OCI-LY1 (cell line): ENCODE measurements around the gene LRRC34.

Experiments
- CTCF ChIP-seq: fragments of 200-600 bp; sonication (generic), shearing (Covaris generic); IDR thresholded peaks from 2 replicates; pipeline ENCODE4 v1.5.1; 2017; ENCODE audit warnings: mild to moderate bottlenecking, antibody characterized with exemption, low read length, moderate library complexity, mixed read lengths
- EZH2 ChIP-seq: fragments of 200-600 bp; sonication (generic), shearing (Covaris generic); IDR thresholded peaks from 2 replicates; pipeline ENCODE4 v1.8.0; 2017; ENCODE audit warnings: borderline replicate concordance, mixed run types, mild to moderate bottlenecking, antibody characterized with exemption, low read length, moderate library complexity, mixed read lengths

- no peak for TF ChIP-seq CTCF
- TF ChIP-seq EZH2, result no peak
Measured at GRCh38 chr3:169812332-169813235, at the start of gene LRRC34, which contains the start of gene LRRIQ4.
